NCI-H2196 (cell line): Measurements from ENCODE around the gene MYO1H.
"Not testable (repeated sequence)": the region's sequence is repeated elsewhere in the genome, so short reads cannot be mapped to it uniquely, and the experiment has no call there.

Experiments used
- DNase-seq: peaks from one replicate; lab custom pipeline; 2025; ENCODE audit not compliant: unreplicated experiment; lab: John Stamatoyannopoulos, UW

The MYO1H gene

GRCh38 chr12:109394891-109395290 lies 47.2 kb downstream of the MYO1H start:
- DNase-seq = no peak

GRCh38 chr12:109404841-109405240 lies 57.1 kb downstream of the MYO1H start:
- DNase-seq = not testable (repeated sequence)

GRCh38 chr12:109406147-109406546 lies 58.4 kb downstream of the MYO1H start:
- DNase-seq = not testable (repeated sequence)

GRCh38 chr12:109418848-109419480 lies 71.3 kb downstream of the MYO1H start:
- DNase-seq = no peak

GRCh38 chr12:109421355-109422087 lies 73.8 kb downstream of the MYO1H start:
- no peak for DNase-seq

- no peak for DNase-seq
Observed at GRCh38 chr12:109422251-109422650, 74.6 kb downstream of the MYO1H start.

- no peak for DNase-seq
Observed at GRCh38 chr12:109423392-109423791, 75.7 kb downstream of the MYO1H start.

- peak; percentile 80 for DNase-seq
Observed at GRCh38 chr12:109428037-109428629, 80.4 kb downstream of the MYO1H start.

GRCh38 chr12:109428804-109429203 lies 81.1 kb downstream of the MYO1H start:
- not testable (repeated sequence) for DNase-seq

- DNase-seq = no peak
Observed at GRCh38 chr12:109430244-109430643, 82.5 kb downstream of the MYO1H start.

GRCh38 chr12:109432431-109432830 lies 84.7 kb downstream of the MYO1H start:
- no peak for DNase-seq

GRCh38 chr12:109432842-109433304 lies 85.2 kb downstream of the MYO1H start:
- DNase-seq = peak; percentile 75

GRCh38 chr12:109433618-109434017 lies 85.9 kb downstream of the MYO1H start:
- DNase-seq = no peak

GRCh38 chr12:109434582-109434981 lies 86.9 kb downstream of the MYO1H start:
- DNase-seq = no peak

- no peak for DNase-seq
Observed at GRCh38 chr12:109435428-109436187, 87.9 kb downstream of the MYO1H start.

- DNase-seq = no peak
Observed at GRCh38 chr12:109436188-109436560, 88.5 kb downstream of the MYO1H start.

- DNase-seq = no peak
Observed at GRCh38 chr12:109439181-109439580, 91.5 kb downstream of the MYO1H start.

GRCh38 chr12:109439951-109440350 lies 92.3 kb downstream of the MYO1H start:
- DNase-seq = not testable (repeated sequence)

GRCh38 chr12:109440851-109441490 lies 93.3 kb downstream of the MYO1H start:
- DNase-seq = peak; percentile 25

GRCh38 chr12:109443794-109444193 lies 96.1 kb downstream of the MYO1H start:
- DNase-seq = no peak

- no peak for DNase-seq
Observed at GRCh38 chr12:109444259-109444658, 96.6 kb downstream of the MYO1H start.
